HG03558 (cell line): Measurements from ENCODE around the gene NPHS2.
"Not testable (repeated sequence)": the region's sequence is repeated elsewhere in the genome, so short reads cannot be mapped to it uniquely, and the experiment has no call there.

Experiments
- ATAC-seq: cut with Tn5 transposase; IDR thresholded peaks from one replicate; pipeline ENCODE4 v1.9.1; 2021; ENCODE audit warnings: moderate number of reproducible peaks; ENCODE audit not compliant: unreplicated experiment; ENCODE audit errors: extremely low read depth

Gene NPHS2

DNA sequence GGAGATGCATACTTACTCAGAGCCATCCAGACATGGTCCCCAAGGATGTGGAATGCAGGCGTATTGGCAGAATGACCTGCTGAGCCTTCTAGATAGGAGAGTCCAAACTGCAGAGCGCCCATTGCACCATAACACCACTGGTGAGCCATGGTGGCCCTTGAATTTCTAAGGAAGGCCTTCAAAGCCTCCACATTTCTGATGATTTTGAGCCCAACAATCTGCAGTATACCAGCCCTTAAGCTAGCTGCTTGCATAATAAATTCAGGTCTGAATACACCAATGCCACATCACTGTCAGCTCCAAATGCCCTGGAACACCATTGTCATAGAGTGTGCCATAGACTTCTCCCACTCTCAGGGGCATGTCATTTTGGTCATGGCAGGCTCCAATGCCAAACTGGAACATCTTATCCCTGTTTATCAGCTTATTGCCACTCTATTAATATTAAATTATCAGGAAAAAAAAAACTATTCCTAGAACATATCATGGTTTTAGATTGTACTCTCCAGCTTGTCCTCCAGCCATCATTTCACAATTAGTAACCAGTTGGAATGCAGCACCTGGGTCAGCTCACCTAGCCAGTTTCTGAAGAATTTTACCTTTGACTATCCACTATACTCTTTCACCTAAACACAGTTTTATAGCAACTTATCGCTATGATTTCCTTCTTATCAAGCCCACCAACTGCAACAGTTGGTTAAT, 26.9 kb downstream of the NPHS2 start:
- no peak for ATAC-seq

DNA sequence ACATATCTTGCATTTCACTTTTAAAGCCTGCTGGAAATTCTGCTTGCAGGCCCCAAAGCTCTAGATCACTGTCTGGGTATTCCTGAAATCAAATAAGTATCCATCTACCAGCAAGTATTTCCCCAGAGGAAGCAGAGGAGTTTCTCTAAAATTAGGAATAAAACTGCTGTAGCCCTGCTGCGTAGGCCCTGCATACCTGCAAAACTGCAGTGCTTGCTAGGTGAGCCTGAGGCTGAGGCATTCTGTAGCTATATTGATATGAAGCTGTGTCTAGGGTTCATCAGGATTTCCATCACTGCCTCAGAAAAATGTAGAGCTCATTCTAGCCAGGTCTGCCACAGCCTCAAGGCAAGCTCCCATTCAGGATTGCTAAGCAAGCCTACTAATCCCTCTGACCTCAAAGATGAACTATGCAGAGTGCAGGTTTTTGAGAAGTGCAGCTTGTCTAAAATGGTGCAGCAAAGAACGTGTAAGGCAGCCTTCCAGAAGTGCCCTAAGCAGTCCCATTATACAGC, 28.7 kb downstream of the NPHS2 start:
- ATAC-seq = no peak

DNA sequence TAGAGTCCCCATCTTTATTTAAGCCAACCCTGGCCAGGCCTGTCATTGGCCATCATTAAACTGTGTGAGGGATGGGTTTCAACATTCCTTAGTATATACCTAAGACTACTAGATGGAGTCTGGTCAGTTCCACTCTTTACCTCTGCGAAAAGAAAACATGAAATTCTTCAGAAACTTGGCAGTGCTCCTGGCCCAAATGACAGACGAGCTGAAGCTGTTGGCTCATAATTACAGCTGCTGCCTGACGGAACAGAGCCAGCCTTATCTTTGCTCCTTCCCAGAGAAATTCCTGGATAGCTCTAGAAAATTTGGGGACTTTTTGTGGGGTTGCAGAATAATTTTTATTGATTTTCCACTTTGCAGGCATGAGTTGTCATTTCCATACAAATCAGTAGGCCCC, 30.4 kb downstream of the NPHS2 start:
- no peak for ATAC-seq

DNA sequence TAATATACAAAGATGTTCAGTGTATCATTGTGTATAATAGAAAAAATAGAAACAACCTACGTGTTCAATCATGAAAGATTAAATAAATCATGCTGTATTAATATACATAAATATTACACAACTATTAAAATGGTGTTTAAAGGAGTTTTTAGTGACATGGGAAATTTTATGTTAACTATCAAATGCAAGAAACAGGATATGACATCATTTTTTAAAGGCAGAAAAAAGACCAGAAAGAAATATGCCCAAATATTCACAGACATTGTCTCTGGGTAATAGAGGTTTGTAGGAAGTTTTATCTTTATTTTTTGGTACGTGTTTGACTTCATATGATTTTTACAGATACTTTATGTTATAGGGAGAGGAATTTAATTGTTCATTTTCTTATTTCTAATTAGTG, 34.0 kb downstream of the NPHS2 start:
- no peak for ATAC-seq

DNA sequence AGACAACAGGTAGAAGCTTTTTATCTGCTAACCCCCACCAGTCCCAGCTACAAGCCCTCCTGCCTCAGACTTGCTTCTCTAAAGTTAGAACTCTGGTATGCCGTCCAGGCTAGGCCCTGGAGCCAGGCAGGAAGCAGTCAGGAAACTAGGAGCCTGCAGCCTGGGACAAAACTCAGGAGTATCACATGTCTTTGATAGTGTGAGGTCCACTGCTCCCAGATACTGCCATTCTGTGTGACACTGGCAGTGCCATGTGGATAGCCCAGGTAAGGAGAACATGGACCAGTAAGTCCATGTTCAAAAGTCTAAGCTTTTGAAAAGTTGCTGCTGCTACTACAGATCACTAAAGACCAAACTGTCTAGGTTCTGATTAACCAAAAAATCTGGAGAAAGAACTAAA, 45.4 kb downstream of the NPHS2 start:
- ATAC-seq = no peak

DNA sequence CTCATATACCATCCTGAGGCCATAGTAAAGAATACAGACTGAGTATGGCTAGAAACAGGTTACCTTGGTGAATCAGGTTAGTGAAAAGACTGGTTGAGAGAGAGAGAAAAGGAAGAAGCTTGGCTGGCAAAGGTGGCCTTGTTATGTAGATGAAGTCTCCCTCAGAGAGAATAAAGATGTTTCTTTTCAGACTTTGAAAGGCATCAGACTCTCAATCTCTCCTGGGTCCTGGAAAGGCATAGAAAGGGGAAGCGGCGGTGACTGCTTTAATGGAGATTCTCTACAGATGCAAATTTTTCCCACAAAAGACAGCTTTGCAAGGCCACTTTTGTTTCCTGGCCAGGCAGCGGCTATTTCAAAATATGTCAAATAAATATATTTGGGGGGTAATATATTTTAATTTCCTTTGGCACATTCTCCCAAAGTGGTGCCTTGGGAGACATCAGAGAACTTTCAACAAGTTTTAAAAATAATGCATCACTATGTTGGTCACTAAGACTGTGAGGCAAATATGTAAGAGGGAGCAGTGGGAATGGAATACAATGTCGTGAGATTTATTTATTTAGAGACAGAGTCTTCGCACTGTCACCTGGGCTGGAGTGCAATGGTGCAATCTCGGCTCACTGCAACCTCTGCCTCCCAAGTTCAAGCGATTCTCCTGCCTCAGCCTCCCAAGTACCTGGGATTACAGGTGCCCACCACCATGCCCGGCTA, 46.1 kb downstream of the NPHS2 start:
- ATAC-seq = no peak

DNA sequence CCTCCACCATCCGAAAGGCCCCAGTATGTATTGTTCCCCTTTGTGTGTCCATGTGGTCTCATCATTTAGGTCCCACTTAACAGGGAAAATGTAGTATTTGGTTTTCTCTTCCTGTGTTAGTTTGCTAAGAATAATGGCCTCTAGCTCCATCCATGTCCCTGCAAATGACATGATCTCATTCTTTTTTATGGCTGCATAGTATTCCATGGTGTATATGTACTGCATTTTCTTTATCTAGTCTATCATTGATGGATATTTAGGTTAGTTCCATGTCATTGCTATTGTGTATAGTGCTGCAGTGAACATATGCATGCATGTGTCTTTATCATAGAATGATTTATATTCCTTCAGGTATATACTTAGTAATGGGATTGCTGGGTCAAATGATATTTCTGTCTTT, 57.2 kb downstream of the NPHS2 start:
- not testable (repeated sequence) for ATAC-seq

DNA sequence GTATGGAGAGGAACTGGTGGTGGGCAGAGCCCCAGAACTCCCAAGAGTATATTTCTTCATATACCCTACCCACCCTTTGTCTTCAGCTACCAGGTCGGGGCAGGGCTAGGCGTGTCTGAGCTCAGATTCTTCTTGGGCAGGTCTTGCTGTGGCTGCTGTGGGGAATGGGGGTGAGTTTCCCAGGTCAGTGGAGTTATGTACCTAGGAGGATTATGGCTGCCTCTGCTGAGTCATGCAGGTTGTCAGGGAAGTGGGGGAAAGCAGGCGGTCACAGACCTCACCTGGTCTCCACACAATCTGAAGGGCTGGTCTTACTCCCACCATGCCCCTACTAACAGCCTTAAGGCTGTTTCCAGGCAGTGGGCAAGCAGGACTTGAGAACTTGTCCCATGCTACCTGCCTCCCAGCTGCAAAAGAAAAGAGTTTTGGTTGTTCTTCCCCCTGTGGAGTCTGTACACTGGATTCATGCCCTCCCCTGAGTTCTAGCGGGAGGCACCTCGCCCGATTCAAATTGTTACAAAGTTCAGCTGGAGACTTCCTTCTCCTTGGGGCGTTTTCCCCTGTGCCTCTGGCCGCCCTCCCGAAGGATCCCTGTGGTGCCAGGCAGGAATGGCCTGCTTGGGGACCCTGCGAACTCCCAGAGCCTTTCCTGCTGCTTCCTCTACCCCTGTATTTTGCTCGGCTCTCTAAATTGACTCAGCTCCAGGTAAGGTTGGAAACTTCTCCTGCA, 58.6 kb downstream of the NPHS2 start:
- ATAC-seq = no peak

DNA sequence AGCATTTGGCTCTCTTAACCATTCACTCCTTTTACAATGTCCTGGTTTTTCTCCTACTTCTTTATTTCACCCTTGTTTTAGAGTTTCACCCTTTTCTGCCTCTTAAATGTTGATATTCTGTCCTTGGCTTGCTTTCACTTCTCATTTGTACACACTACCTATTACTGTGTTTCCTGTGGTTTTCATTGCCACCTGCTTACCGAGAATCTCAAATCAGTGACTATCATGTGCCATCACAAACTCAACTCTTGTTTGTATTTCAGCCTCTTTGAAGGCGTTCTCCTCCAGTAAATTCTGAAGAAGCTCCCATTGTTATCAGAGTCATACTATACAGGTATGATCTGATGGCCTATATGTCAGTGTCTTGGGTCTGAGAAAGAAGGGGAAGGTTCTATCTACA, 65.7 kb downstream of the NPHS2 start:
- ATAC-seq = peak; percentile 75

DNA sequence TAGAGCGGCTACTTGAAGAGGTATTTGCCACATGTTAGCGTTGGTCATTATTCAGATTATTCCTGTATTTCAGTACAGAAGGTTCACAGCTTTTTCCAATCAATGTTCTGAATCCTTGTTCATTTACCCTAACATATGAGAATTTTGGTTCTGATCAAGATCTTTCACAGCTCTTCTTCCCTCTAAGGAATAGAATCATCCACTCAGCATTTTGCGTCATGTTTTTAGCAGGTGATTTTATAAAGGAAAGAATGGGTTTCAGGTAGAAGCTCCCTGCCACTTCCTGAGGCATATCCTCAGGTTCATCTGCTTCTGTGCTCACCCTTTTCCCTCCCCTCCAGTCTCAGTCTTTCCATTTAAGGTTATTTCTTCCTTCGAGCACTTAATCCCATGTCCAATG, 66.4 kb downstream of the NPHS2 start:
- ATAC-seq = no peak

DNA sequence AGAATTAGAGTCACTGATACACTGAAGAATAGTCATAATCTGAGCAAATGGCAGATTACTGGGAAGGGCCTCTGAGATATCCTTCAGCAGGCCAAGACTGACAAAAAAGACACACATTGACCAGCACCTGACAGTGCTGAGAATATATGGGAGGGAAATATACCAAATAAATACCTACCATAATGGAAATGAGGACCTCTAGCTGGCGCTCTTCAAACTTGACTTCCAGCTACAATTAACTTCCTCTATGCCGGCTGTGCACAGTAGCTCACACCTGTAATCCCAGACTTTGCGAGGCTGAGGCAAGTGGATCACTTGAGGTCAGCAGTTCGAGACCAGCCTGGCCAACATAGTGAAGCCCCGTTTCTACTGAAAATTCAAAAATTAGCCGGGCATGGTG, 69.5 kb downstream of the NPHS2 start:
- no peak for ATAC-seq
